ENCODE results near the gene SHISA5.
A peak's percentile ranks its signal among the peaks of the same experiment; 100 is the strongest.

Gene SHISA5

DNA sequence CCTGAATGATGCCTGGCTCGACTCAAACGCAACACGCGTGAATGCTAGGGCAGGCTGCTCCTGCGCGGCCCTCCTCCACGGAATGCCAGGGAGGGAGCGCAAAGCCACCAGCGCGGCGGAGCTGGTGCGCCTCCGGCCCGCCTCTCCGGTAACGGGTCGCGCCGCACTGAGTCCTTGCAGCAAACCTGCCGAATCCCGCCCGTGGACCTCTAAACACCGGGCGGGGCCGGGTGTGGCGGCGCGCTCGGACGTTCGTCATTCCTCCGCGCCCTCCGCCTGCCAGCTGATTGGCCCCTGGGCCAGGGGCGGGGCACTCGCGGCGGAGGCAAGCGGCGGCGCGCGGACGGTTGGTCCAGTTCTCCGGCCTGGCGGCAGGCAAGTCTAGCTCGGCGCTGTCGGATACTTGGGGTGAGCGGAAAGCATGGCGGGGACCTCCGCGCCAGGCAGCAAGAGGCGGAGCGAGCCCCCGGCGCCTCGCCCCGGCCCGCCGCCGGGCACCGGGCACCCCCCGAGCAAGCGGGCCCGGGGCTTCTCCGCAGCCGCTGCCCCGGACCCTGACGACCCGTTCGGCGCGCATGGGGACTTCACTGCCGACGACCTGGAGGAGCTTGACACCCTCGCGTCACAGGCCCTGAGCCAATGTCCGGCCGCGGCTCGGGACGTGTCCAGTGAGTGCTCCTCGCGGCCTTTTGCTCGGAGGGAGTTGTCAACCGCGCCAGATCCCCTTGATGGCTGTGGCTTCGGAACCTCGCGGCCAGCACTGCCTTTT, 57.4 kb downstream of the SHISA5 start, which contains the start of gene ATRIP:
Gene ATRIP (plus strand): TSS at position 313 of the 769 bp plus-strand sequence. CDS start 109 bp downstream, at position 422.
- peak; percentile 65 for DNase-seq

- no peak for DNase-seq
Observed at GRCh38 chr3:48446043-48446424, 57.9 kb downstream of the SHISA5 start.

DNA sequence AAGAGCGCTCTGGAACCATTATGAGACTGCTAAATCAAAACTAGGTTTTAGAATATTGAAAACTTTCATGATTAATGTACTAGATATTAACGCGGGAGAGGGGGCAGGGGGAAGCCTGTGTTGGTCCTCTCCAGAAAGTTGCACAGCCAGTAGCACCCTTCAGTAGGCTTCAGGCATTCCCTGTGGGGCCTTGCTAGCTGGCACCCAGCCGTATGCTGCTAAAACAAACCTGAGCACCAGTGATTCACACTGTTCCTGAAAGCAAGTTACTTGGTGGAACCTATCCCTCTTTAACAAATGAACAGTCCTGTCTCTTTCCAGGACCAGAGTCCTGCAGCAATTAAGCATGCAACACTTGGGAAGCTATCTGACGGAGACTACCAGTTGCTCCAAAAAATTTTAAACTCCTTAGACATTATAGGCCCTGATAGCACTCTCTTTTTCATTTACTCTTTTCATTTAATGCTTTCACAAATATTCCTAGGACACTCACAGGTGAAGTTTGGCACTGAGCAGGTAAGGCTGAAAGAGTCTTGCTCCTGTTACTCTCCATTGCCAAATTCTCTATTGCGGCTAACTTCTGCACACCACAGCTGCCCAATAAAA, 58.6 kb downstream of the SHISA5 start:
- no peak for DNase-seq

GRCh38 chr3:48441940-48442339, 62.0 kb downstream of the SHISA5 start:
- DNase-seq, result no peak

DNA sequence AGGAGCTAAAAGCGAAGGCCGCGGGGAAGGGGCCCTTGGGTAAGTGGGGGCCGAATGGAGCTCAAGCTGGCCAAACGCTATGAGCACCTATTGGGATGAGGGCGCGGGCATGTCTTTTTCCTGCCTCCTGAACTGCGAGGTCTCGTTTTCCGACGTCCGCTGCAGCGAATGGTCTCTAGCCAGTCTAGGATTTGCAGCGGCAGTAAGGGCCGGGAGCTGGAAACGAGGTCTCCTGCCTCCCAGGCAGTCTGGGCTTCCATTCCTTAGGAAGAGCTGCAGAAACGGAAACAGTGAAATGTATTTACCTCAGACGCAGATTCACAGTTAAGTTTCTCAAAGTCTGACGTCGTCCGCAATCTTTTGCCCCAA, 63.4 kb downstream of the SHISA5 start:
- no peak for DNase-seq

DNA sequence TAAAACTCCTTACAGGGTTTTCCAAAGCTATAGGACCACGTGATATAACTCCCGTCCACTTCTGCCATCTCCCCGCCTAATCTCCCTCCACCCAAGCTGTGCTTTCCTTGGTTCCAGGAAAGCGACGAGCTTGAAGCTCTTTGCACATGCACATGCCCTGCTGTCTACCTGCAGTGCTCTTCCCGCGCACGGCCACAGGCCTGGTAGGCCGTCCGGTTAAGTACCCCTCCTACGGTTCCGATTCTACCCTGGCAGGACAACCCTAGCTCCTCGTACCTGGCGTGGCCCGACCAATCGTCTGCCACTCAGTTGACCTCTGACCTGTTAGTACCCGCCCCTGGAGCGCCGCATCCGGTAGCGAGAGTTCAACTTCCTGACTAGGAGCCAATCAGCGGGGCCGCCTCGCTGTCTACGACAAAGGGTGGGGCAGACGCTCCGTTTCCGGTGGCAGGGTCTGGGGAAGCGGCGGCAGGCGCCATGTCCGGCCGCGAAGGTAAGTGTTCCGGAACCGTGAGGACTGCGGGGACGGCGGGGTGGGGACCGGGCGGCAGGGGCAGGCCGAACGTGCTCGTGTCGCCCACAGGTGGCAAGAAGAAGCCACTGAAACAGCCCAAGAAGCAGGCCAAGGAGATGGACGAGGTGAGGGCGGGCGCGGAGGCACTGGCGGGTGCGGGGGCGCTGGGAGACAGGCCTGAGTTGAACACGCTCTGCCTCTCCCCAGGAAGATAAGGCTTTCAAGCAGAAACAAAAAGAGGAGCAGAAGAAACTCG, 64.0 kb downstream of the SHISA5 start, which contains the start of the genes CCDC51 and TMA7:
Gene CCDC51 (minus strand): TSS at position 300 of the 770 bp plus-strand sequence. CDS start 4,991 bp downstream, outside the sequence.
Gene TMA7 (plus strand): TSS at position 438 of the 770 bp plus-strand sequence. CDS start 40 bp downstream, at position 478.
- peak; percentile 94 for DNase-seq

DNA sequence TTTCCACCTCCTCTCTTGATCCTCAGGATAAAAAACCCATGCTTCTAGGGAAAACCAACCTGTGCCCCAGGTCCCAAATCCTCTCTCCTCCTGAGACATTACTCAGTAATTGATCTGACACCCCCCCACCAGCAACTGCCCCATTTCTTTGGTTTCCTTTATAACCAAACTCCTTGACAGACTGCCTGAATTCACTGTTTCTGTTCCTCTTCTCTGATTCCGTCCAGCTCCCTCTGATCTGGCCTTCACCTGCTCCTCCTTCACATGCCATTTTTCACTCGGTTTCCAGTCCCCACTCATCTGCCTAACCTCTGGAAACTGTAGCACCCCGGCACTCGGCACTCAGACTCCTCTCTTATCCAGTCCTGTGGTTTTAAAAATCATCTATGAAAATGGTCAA, 66.2 kb downstream of the SHISA5 start:
- no peak for DNase-seq

GRCh38 chr3:48436855-48437254, 67.1 kb downstream of the SHISA5 start:
- no peak for DNase-seq

DNA sequence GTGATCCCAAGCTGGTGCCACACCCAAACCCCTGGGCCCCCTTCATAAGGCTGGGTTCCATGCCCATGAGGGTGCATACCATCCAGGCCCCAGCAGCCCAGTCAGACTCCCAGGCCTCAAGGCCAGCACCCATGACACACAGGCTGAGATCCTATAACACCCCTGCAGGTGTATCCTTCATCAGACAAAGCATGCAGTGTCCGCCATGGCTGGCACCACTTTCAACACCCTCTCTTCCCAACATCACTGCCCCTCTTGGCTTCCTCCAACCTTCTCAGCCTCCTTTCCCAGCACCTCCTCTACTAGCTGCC, 67.5 kb downstream of the SHISA5 start:
- DNase-seq, result no peak

- peak; percentile 60 for DNase-seq
Observed at GRCh38 chr3:48435774-48436476, 68.0 kb downstream of the SHISA5 start.

DNA sequence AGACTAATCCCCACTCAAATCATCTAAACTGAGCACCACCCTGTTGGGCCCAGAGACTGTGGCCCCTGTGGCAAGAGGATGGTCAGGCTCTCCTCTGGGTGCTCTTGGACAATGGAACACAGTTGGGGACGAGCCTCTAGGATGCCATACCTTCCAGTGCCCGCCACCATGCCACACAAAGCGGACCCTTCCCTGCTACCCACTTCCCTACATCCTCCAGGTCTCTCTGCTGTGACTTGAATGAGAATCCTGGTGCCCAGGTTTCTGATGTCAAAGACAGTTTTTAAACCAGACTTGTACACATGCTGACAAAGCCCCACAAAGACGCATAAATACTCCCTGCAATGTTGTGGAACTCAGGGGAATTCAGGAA, 68.8 kb downstream of the SHISA5 start:
- DNase-seq, result no peak

DNA sequence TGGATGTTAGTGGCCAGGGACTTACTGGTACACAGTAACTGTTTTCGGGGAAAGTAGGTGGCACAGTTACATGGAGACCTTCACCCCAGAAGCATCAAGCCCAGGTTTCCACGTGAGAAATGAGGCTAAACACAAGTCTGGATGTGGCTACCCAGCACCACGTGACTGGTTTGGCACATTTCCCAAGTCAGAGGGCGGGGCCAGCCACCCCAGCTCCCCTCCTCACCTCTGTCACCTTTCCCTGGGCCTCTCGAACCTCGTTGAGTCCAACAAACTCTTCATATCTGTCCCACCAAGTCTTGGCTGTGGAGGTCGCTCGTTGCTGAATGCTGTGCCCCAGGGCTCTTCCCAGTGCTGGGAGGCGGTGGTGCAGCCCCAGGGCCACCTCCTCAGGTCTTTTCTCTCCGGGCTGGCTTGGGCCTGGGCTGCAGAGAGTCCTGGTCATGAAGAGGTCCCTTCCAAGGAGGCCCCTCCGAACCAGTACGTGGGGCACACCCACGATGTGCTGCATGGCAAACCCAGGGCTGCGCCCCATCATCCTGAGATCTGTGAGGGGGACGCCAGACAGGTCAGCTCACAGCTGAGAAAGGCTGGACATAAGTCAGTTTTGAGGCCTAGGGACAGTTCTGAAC, 69.3 kb downstream of the SHISA5 start:
- no peak for DNase-seq

DNA sequence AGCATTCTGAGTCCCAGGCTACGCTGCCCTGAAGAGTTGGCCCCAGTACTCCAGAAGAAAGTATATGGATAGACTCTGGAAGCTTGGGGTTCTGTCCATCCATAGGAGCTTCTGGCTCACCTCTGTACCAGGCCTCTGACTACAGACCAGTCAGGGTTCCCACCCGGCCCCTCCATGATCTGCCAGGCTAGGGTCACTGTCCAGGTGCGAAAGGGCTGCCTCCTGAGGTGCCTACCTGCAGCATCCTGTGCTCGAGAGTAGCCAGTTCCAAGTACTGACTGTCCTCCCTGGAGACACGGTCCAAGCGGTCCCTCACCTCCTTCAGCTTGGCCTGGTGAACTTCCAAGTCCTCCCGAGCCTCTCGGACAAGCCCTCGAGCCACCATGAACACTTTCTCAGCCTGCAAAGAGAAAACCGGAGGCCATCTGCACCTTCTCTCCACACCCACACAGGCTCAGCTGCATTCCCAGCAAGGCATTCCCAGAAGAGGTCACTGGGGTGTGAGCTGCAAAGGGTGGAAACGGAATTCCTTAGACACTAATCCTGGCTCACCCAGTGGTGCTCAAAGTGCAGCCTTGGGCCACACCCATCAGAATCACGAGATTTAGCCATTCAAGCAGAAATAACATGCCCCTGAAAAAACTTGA, 70.4 kb downstream of the SHISA5 start:
- DNase-seq, result no peak

DNA sequence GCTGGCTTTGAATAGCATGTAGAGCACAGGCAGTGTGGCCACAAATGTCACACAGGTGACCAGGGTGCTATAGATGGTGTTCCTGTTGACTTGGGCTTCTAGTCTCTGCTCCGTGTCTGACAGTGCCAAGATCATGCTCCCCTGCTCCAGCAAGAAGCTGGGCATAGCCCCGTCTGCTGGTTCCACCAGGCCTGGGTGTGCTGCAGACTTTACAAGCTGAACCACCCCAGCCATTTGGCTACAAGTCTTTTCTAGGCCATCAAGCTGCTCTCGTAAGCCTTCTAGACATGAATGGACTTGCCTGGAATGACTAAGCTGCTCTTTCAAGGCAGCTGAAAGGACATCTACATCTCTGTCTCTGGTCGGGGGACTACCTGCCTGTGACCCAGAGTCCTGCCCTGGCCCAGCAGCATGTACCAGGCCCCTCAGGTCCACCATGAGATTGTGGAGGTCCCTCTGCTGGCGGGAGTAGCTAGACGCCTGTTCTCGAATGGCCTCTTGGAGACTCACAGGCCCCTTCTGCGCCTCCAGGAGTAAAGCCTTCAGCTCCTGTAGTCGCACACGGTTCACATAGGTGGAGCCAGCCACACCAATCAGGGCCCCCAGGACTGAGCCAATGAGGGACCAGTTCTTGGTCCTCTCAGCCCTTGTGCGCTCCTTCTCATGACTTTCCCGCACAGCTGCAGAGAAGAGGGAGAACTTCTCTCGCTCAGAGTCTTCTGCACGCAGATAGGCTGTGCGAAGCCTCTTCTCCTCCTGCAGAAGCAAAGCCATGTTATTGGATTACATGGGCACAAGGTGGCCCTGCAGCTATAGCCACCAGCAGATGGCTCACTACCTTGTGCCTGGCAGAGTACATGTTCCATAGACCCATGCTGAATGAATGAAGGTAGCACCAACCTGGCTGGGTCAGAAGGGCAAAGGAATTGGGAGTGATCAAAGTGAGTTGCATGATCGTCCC, 71.3 kb downstream of the SHISA5 start:
- no peak for DNase-seq

DNA sequence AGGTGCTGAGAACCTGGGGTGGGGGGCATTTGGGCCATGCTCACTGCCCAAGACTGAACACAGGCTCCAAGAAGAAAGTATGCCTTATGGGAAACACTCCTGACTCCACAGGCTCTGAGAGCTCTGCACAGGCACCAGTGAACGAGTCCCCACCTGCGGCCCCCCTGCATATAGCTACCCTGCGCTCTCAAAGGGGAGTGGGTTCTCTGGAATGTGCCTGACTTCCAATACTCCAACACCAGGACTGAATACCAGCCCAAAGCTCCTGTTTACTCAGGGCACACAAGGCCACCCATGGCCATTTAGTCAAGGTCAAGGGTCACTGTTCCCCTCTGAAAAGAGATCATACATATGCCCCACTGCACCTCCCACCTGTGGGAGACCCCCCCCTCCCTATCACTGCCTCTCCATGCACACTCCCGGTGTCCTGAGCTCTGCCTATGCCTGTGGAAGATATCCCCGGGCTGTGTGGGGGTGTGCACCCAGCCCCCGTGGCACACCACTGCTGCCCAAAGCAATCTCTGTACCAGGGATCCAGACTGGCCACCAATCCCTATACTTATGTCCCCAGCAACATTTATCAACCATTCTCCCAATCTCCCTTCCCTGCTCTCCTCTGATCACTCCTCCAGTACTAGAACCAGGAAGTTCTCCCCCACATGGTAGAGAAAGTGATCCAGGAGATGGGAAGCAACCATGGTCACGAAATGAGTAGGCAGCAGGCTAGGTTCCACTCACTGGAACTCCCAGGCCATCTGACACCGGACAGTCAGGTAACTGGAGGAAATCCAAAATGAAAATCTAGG, 72.5 kb downstream of the SHISA5 start:
- DNase-seq, result no peak

DNA sequence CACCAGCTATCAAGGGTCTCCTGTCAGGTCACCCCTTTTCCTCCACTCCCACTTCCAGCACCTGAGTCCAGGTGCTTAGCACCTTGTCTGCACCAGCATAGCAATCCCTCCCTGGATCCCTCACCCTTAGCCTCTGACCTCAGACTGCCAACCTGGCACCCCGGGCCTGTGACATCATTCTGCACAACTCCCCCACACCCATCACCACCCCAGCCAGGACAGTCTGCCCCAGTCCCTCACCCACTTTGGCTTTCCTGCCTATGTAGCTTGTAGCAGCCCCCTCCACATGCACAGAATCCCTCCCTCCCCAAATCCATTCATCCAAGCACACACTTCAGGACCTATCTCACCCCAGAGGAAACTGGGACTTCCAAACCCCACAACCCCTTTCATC, 73.3 kb downstream of the SHISA5 start:
- no peak for DNase-seq

GRCh38 chr3:48429960-48430707, 73.8 kb downstream of the SHISA5 start, which contains the start of gene PLXNB1:
Gene PLXNB1 (minus strand): TSS chr3:48430086. CDS start chr3:48424611, 5,475 bp downstream.
- peak; percentile 65 for DNase-seq

DNA sequence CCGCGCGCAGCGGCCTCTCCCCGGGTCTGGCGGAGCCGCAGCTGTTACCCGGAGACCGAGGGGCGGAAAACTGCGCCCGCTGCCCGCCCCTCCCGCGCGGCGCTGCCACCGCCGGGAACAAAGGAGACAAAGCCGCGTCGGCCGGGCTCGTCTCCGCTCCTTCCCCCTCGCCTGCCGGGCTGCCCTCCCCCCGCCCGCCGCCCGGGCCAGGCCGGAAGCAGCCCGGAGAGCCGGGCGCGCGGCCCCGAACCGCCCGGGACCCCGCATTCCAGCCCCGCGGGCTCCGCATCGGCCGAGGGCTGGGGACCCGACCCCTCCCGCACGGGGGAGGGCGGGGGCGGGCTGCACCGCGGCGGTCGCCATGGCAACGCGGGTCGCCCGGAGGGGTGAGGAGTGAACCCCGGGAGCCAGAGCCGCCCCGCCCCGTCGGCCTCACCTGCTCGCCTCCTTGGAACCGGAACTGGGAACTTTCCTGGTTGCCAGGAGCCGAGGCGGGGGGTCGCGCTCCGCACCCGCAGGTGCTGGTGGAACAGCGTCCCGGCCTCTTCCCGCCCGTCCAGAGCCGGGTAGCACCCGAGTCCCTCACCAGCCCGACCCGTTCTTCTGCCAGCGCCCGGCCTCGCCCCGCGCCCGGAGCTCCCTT, 74.5 kb downstream of the SHISA5 start:
- DNase-seq, result peak; percentile 44
